Esophagus muscularis mucosa (tissue), 3 donors: ENCODE data around the gene TULP3.

Experiments
- CTCF ChIP-seq, 3 experiments: fragments of 200-600 bp in 2 of 3; fragments of 450-650 bp in 1 of 3; sonication (generic) in 2 of 3; IDR thresholded peaks; one replicate each; pipeline ENCODE4 v1.5.1; 2017 to 2019; ENCODE audit warnings: antibody characterized with exemption in 3 of 3, mild to moderate bottlenecking in 2 of 3, moderate library complexity in 1 of 3
- POLR2A ChIP-seq: fragments of 450-650 bp; IDR thresholded peaks from one replicate; pipeline ENCODE4 v1.6.1; 2017; ENCODE audit warnings: antibody characterized with exemption, moderate library complexity, mild to moderate bottlenecking, low read depth
- POLR2AphosphoS5 ChIP-seq, 2 donors: sonication (generic); formaldehyde crosslinking; IDR thresholded peaks; one replicate each; pipeline ENCODE4 v1.6.1; 2017; ENCODE audit warnings: antibody characterized with exemption in 2 of 2

- no peak for TF ChIP-seq CTCF (IDR thresholded peaks at IDR 0.05)
- no peak for TF ChIP-seq POLR2A
- TF ChIP-seq POLR2AphosphoS5 (IDR thresholded peaks at IDR 0.05), result no peak
Measured at GRCh38 chr12:2939191-2939590, 48.5 kb downstream of the TULP3 start.
